Body of pancreas (tissue), 4 donors: ENCODE measurements around the gene NAGPA.

ENCODE experiments used
- POLR2A ChIP-seq, 3 donors: fragments of 450-650 bp; IDR thresholded peaks; one replicate each; pipeline ENCODE4 v1.6.1; 2016; ENCODE audit warnings: antibody characterized with exemption in 3 of 3, mild to moderate bottlenecking in 2 of 3
- TF ChIP-seq, protein P1 (sequence below), 7 experiments: fragments of 450-650 bp in 4 of 7; fragments of 200-600 bp in 3 of 7; sonication (generic) in 3 of 7; IDR thresholded peaks; one replicate each; pipeline ENCODE4 v1.5.1; 2016 to 2019; ENCODE audit warnings: antibody characterized with exemption in 7 of 7

DNA sequence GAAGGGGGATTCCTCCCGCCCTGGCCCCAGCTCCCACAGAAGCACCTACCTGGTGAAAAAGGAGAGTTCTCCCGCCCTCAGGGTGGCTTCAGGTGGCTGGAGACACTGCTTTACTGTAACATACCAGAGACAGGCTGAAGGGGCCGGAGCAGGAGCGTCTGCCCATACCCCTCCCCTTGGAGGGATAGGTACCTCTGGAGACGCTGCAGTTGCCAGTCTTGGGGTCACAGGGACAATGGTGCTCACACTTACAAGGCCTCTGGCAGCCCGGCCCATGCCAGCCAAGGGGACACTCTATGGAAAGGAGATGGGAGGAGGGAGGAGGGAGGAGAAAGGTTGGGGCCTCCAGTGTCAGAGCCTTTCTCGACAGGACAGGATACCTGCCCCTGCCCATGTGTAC lies 6.6 kb downstream of the NAGPA start:
- TF ChIP-seq, protein P1, sequence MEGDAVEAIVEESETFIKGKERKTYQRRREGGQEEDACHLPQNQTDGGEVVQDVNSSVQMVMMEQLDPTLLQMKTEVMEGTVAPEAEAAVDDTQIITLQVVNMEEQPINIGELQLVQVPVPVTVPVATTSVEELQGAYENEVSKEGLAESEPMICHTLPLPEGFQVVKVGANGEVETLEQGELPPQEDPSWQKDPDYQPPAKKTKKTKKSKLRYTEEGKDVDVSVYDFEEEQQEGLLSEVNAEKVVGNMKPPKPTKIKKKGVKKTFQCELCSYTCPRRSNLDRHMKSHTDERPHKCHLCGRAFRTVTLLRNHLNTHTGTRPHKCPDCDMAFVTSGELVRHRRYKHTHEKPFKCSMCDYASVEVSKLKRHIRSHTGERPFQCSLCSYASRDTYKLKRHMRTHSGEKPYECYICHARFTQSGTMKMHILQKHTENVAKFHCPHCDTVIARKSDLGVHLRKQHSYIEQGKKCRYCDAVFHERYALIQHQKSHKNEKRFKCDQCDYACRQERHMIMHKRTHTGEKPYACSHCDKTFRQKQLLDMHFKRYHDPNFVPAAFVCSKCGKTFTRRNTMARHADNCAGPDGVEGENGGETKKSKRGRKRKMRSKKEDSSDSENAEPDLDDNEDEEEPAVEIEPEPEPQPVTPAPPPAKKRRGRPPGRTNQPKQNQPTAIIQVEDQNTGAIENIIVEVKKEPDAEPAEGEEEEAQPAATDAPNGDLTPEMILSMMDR (IDR thresholded peaks at IDR 0.05): no peak
- no peak for TF ChIP-seq POLR2A (IDR thresholded peaks at IDR 0.05)
